G401.6 (cell line): Measurements from ENCODE around the gene SOX6.

Experiments
- FAIRE-seq: peaks from 2 replicates; lab custom pipeline; 2012; peaks lifted over from hg19 to GRCh38; lab: Jason Lieb, UNC

The SOX6 gene

DNA sequence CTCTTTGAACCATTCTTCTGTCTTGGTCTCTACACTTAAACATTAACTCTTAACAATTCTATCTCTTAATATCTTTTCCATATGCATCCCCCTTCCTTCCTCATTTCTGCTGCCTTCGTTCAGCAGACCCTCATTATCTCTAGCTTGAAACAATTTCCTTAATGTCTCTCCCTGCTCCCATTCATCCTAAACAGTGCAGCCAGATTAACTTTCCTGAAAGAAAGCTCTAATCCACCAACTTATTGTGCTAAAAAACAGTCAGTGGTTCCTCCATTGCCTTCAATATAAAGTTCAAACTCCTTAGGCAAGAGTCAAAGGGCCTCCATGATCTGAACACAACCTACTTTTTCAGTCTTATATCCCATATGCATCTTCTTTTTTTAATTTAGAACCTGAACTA, 42.5 kb downstream of the SOX6 start:
- FAIRE-seq, result no peak

DNA sequence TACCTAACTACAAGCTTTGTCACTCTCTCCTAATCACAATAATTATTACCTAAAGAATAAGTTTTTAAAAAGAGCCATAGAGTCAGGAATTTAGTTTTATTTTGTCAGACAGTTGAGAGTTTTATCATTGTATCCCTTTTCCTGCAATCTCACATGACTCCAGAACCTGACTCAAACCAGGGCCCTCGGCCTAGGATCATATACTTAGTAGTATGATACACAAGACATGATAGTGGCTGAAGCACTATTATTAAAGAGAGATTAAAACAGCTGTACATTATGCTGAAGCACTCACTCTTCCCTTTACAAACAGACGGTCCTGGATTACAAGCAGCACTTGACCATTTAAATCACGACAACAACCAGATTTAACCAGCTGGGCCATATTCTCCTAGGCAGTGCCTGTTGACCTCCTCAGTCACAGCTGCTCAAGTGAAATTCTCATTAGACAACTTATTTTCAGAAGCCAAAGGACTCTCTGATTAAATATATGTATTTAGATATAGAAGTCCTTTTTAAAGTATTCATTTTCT, 44.0 kb downstream of the SOX6 start:
- FAIRE-seq, result no peak

- no peak for FAIRE-seq
Measured at GRCh38 chr11:16311831-16312230, 44.5 kb downstream of the SOX6 start.

- FAIRE-seq, result no peak
Measured at GRCh38 chr11:16310943-16311342, 45.4 kb downstream of the SOX6 start.

DNA sequence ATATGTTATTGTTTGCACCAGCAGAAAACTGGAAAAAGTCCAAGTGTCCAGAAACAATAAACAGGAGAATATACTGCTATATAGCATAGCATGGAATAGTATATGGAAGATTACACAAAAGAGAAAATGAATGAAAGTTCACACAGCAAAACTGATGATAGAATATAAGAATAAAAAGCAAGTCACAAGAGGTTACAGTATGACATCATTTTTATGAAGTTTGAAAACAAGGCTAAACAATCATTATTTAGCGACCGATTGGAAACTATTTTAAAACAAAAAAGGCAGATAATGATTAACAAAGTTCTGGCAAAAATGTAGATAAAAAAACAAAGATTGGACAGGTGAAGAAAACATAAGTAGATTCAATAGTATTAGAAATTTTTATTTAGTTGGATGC, 47.1 kb downstream of the SOX6 start:
- FAIRE-seq, result no peak

GRCh38 chr11:16301462-16301861, 54.9 kb downstream of the SOX6 start:
- FAIRE-seq, result no peak

DNA sequence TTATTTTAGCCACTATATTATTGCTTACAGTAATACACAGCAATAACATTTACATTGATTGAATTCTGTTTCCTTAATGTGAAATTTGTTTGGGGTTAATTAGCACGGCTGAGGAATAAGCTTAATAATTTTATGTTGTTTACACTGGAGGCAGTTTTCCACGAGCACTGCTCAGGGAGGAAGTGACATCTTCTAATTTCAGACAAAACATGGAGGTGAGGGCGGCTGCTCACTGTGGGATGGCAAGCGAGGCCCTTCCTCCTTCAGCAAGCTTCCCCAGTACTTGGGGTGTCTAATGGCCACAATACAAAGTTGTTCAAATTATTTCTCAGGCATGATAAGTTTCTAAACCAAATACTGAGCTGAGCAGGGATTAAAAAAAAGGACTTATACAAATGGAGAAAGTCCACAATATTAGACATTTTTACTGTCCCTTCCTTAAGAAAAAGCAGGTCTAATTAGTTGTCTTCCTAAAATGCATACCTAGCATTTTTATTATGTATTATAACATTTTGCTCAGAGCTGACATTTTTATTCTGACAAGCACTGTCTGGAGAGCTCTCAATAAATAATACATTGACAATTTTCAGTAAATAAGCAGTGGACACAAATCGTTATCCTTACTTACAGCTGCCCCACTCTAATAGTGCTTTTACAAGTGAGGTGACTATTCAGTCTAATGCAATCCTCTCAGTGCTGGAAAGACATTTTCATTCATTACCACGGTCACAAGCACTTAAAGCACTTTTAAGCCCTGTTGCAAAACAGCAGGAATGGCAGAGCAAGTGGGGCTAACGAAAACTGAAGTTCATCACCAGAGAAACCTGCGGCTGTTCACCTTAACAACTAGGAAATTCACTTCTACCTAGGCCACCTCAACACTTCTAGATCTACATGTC, 56.2 kb downstream of the SOX6 start:
- FAIRE-seq, result no peak

GRCh38 chr11:16299390-16299789, 57.0 kb downstream of the SOX6 start:
- no peak for FAIRE-seq

GRCh38 chr11:16297332-16297731, 59.0 kb downstream of the SOX6 start:
- no peak for FAIRE-seq

- no peak for FAIRE-seq
Measured at GRCh38 chr11:16296273-16296672, 60.1 kb downstream of the SOX6 start.

GRCh38 chr11:16295592-16295991, 60.8 kb downstream of the SOX6 start:
- FAIRE-seq, result no peak

- FAIRE-seq, result no peak
Measured at GRCh38 chr11:16293204-16293681, 63.1 kb downstream of the SOX6 start.

DNA sequence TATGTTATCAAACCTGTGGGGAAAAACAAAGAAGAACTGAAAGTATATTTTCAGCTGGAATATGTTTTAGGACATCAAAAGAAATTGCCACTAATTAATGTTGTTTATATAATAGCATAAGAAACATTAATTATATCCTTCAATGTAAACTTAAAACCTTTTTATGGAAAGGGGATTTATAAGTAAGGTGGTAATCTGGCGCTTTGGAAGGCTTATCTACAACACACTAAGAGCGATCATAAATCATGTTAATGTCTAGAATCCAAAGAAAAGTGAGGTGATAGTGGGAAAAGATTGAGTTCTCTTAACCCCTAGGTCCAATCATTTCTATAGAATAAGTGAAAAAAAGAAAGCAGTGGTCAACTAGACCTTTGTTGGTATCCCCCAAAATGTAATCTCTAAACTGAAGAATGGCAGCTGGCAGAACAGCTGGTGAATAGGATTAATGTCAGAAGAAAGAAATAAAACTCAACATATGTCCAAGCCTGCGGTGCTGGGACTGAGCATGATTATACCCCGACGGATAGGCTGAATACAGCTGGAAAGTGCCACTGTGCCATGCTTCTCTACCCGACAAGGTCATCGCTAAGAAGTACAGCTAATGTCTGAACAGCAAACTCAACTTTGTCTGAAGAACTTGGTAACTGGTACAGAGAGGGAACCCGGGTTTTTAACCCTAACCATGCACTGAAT, 64.0 kb downstream of the SOX6 start:
- no peak for FAIRE-seq

- no peak for FAIRE-seq
Measured at GRCh38 chr11:16291729-16292128, 64.6 kb downstream of the SOX6 start.

DNA sequence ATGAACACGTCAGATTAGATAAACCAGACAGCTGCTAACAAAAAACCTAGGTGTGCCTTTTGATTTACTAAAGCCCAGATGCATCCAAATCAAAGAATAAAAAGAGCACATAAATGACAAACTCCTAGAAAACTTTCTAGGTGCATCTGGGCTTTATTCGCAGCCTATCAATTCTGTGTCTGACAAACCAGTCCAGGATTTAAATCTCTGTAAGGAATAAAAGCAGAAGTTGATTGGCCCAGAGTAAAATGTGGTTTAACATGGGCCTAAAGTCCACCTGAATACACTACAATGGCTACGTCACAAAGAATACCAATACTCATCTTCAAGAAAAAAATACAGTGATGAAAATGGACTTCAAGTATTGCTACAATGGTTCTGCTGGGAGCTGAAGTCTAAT, 66.8 kb downstream of the SOX6 start:
- FAIRE-seq, result no peak

DNA sequence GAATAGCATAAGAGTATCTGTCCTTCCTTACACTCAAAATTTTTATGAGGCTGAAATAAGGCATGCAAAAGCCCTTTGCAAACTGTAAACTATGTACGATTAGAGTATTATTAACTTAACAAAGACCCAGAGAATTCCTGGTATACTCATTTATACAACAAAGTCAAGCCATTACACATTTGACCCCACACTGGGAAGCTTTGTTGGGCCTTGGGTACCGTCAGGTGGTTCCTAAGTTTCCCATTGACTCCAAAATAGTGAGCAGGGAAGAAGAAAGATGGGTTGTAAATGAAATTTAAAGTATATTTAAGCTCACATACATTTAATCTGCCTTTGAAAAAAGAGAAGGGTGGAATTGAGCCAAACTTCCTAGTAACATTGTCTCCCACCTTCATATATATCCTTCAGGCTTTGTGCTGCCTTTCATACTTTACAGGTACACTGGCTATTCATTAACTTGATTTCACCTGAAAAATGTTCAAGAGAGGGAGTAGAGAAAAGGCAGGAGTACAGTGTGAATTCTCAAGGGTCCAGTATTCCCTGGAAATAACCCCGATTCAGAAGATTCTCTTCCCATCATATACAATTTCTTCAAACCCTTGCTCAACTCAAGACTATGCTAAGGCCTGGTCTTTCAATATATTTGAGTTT, 68.6 kb downstream of the SOX6 start:
- FAIRE-seq, result no peak

- no peak for FAIRE-seq
Measured at GRCh38 chr11:16286095-16286494, 70.3 kb downstream of the SOX6 start.

GRCh38 chr11:16280256-16280682, 76.1 kb downstream of the SOX6 start:
- no peak for FAIRE-seq

DNA sequence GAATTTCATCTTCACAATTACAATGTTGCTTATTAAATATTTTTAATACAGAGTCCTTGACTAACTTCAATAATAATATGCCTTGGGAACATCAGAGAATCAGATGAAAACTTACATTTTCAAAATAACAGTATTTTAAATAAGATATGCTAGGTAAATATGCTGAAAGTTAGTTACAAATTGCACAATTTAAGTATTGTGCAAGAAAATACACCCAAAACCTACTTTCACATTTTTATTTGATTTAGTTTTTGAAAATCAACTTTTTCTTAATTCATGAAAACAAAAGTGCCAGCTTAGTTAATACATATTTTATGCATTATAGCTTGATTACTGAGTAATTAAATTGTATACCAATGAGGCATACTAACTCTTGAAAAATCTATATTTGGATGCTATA, 76.8 kb downstream of the SOX6 start:
- FAIRE-seq, result no peak

- no peak for FAIRE-seq
Measured at GRCh38 chr11:16278979-16279378, 77.4 kb downstream of the SOX6 start.

GRCh38 chr11:16278273-16278672, 78.1 kb downstream of the SOX6 start:
- no peak for FAIRE-seq

DNA sequence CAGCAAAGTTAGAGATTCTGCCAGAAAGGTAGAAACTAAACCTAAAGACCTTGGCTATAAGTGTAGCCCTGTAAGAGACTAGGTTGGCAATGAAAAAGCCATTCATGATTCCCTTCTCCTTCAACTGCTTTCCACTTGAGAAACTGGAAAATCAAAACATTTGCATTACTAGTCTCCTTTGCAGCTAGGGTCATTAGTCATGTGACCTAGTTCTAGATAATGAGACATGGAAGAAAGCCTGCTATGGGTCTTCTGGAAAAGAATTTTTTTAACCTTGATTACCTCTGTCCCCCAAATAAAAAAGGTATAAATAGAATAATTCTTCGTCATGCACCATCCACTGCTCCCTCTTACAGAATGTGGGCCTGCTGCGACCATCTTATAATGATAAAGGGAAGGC, 80.1 kb downstream of the SOX6 start:
- FAIRE-seq, result no peak

GRCh38 chr11:16271258-16271657, 85.1 kb downstream of the SOX6 start:
- no peak for FAIRE-seq
